H9 (cell line): ENCODE measurements around the gene NT5C. TPM values are rescaled to one million over a fixed set of nuclear protein-coding genes. Genes with fewer than 3 reads are reported as not detected.
A peak's percentile ranks its signal among the peaks of the same experiment; 100 is the strongest.

ENCODE experiments used
- DNase-seq: peaks from one replicate; pipeline ENCODE4 v3.0.0-alpha.2; 2017
- H2AFZ ChIP-seq: one replicate; pipeline ENCODE4 v1.6.1; 2013; ENCODE audit warnings: mild to moderate bottlenecking, low read length, control low read depth, moderate library complexity
- H2AK5ac ChIP-seq: 2 replicates; pipeline ENCODE4 v1.6.1; 2013; ENCODE audit warnings: low read length, control low read depth, mixed read lengths; ENCODE audit not compliant: insufficient read length
- H2BK120ac ChIP-seq: one replicate; pipeline ENCODE4 v1.6.1; 2013; ENCODE audit warnings: low read depth, mild to moderate bottlenecking, low read length, control low read depth, inconsistent platforms; ENCODE audit not compliant: poor library complexity, severe bottlenecking
- H2BK12ac ChIP-seq: 2 replicates; pipeline ENCODE4 v1.6.1; 2013; ENCODE audit warnings: low read length, control low read depth, mixed read lengths, low read depth; ENCODE audit not compliant: insufficient read length
- H2BK15ac ChIP-seq: 2 replicates; pipeline ENCODE4 v1.6.1; 2013; ENCODE audit warnings: low read depth, low read length, control low read depth
- H2BK20ac ChIP-seq: one replicate; pipeline ENCODE4 v1.6.1; 2013; ENCODE audit warnings: low read depth, mild to moderate bottlenecking, low read length, control low read depth, inconsistent platforms; ENCODE audit not compliant: poor library complexity, severe bottlenecking
- H2BK5ac ChIP-seq: 2 replicates; pipeline ENCODE4 v1.6.1; 2013; ENCODE audit warnings: low read length, control low read depth, mixed read lengths; ENCODE audit not compliant: insufficient read length
- H3K14ac ChIP-seq: 2 replicates; pipeline ENCODE4 v1.6.1; 2013; ENCODE audit warnings: low read length, control low read depth; ENCODE audit not compliant: insufficient read depth
- H3K18ac ChIP-seq: 2 replicates; pipeline ENCODE4 v1.6.1; 2013; ENCODE audit warnings: low read depth, mild to moderate bottlenecking, mixed read lengths, low read length, control low read depth; ENCODE audit not compliant: insufficient read length
- H3K23ac ChIP-seq: 2 replicates; pipeline ENCODE4 v1.6.1; 2013; ENCODE audit warnings: low read length, control low read depth, mixed read lengths, low read depth; ENCODE audit not compliant: insufficient read length
- H3K23me2 ChIP-seq: 2 replicates; pipeline ENCODE4 v1.6.1; 2013; ENCODE audit warnings: low read depth, mild to moderate bottlenecking, mixed read lengths, low read length, control low read depth; ENCODE audit not compliant: insufficient read length, poor library complexity, severe bottlenecking
- H3K27ac ChIP-seq: 2 replicates; pipeline ENCODE4 v1.5.1; 2013; ENCODE audit warnings: low read length, control low read depth, mixed read lengths, low read depth; ENCODE audit not compliant: insufficient read length
- H3K27me3 ChIP-seq: 2 replicates; pipeline ENCODE4 v1.6.1; 2013; ENCODE audit warnings: low read length, control low read depth, inconsistent platforms; ENCODE audit not compliant: insufficient read depth
- H3K4ac ChIP-seq: 2 replicates; pipeline ENCODE4 v1.6.1; 2013; ENCODE audit warnings: low read depth, mild to moderate bottlenecking, control low read depth, inconsistent platforms, low read length, moderate library complexity
- H3K4me1 ChIP-seq: 2 replicates; pipeline ENCODE4 v1.6.1; 2013; ENCODE audit warnings: low read length, control low read depth, inconsistent platforms; ENCODE audit not compliant: insufficient read depth
- H3K4me2 ChIP-seq: 2 replicates; pipeline ENCODE4 v1.6.1; 2013; ENCODE audit warnings: low read length, control low read depth, mixed read lengths; ENCODE audit not compliant: insufficient read length, insufficient read depth
- H3K56ac ChIP-seq: 2 replicates; pipeline ENCODE4 v1.6.1; 2013; ENCODE audit warnings: low read depth, mild to moderate bottlenecking, mixed read lengths, low read length, control low read depth; ENCODE audit not compliant: insufficient read length
- H3K79me1 ChIP-seq: 2 replicates; pipeline ENCODE4 v1.6.1; 2013; ENCODE audit warnings: low read depth, mild to moderate bottlenecking, moderate library complexity, low read length, control low read depth, inconsistent platforms; ENCODE audit not compliant: insufficient read depth, poor library complexity, severe bottlenecking
- H3K79me2 ChIP-seq: 2 replicates; pipeline ENCODE4 v1.6.1; 2013; ENCODE audit warnings: low read length, control low read depth, inconsistent platforms; ENCODE audit not compliant: insufficient read depth
- H3K9ac ChIP-seq: 2 replicates; pipeline ENCODE4 v1.6.1; 2013; ENCODE audit warnings: low read length, control low read depth, mixed read lengths; ENCODE audit not compliant: insufficient read length; ENCODE audit errors: extremely low read depth
- H3K9me3 ChIP-seq: one replicate; pipeline ENCODE4 v1.6.1; 2013; ENCODE audit warnings: low read depth, low read length, inconsistent platforms; ENCODE audit not compliant: control insufficient read depth
- H3T11ph ChIP-seq: one replicate; pipeline ENCODE4 v1.6.1; 2013; ENCODE audit warnings: mild to moderate bottlenecking, low read length, control low read depth, inconsistent platforms
- H4K20me1 ChIP-seq: one replicate; pipeline ENCODE4 v1.6.1; 2013; ENCODE audit not compliant: control insufficient read depth, insufficient read length, insufficient read depth
- H4K5ac ChIP-seq: 2 replicates; pipeline ENCODE4 v1.6.1; 2013; ENCODE audit warnings: low read depth, mild to moderate bottlenecking, mixed read lengths, low read length, control low read depth; ENCODE audit not compliant: insufficient read length
- H4K8ac ChIP-seq: replicated peaks from 2 replicates; pipeline ENCODE4 v1.6.1; 2013; ENCODE audit warnings: low read length, control low read depth, mixed read lengths, low read depth; ENCODE audit not compliant: insufficient read length
- H4K91ac ChIP-seq: 2 replicates; pipeline ENCODE4 v1.6.1; 2013; ENCODE audit warnings: low read depth, mild to moderate bottlenecking, moderate library complexity, mixed read lengths, low read length, control low read depth; ENCODE audit not compliant: insufficient read length
- H3K27ac Mint-ChIP-seq, 3 experiments: 2 replicates in 2 of 3; 3 replicates in 1 of 3; pipeline ENCODE4 v1.8.0; 2020 to 2021; ENCODE audit warnings: mixed read lengths in 3 of 3, mild to moderate bottlenecking in 1 of 3, moderate library complexity in 1 of 3
- H3K27me3 Mint-ChIP-seq: 2 replicates; pipeline ENCODE4 v1.8.0; 2021; ENCODE audit warnings: low read depth, mild to moderate bottlenecking, moderate library complexity, mixed read lengths
- H3K36me3 Mint-ChIP-seq, 3 experiments: 2 replicates in 2 of 3; 3 replicates in 1 of 3; pipeline ENCODE4 v1.8.0; 2020 to 2021; ENCODE audit warnings: low read depth in 3 of 3, mixed read lengths in 3 of 3; ENCODE audit not compliant: insufficient read depth in 1 of 3
- H3K4me1 Mint-ChIP-seq, 2 experiments: 2 replicates each; pipeline ENCODE4 v1.8.0; 2020; ENCODE audit warnings: mixed read lengths in 2 of 2
- H3K4me3 Mint-ChIP-seq, 2 experiments: 2 replicates in 1 of 2; 3 replicates in 1 of 2; pipeline ENCODE4 v1.8.0; 2020 to 2021; ENCODE audit warnings: mild to moderate bottlenecking in 2 of 2, mixed read lengths in 2 of 2, moderate library complexity in 1 of 2
- H3K9me3 Mint-ChIP-seq, 2 experiments: 2 replicates in 1 of 2; 3 replicates in 1 of 2; pipeline ENCODE4 v1.8.0; 2020; ENCODE audit warnings: mild to moderate bottlenecking in 2 of 2, mixed read lengths in 2 of 2, moderate library complexity in 1 of 2
- WGBS: extraction: QIAGEN DNeasy Blood & Tissue Kit; methylation state at CpG from one replicate; pipeline ENCODE4 v1.1.7; 2013; ENCODE audit warnings: missing lambda C conversion rate, low lambda C conversion rate, mixed read lengths; ENCODE audit not compliant: insufficient read length; ENCODE audit errors: extremely low coverage; 5-methylcytosine and 5-hydroxymethylcytosine counted together
- total RNA-seq: library from RNA; stranded (reverse); gene quantifications from 2 replicates; pipeline ENCODE4 v1.2.1, GENCODE V29; 2021
- TF ChIP-seq, protein P1 (sequence below): fragments of 200-600 bp; sonication (generic); conservative IDR thresholded peaks from 3 replicates; pipeline ENCODE4 v1.8.0; 2021; ENCODE audit warnings: antibody characterized with exemption, mild to moderate bottlenecking

The NT5C gene
- total RNA-seq, 1 experiment from 2014 or later: 77.7 TPM

GRCh38 chr17:75174996-75175395 is 43.5 kb upstream of the NT5C start:
- no peak overlapping the region for H2BK120ac ChIP-seq
- H3K36me3 Mint-ChIP-seq: peaks cover 47 to 83% (median 71%) of the 10 kb centered on the region in 3 experiments
- no peak overlapping the region for H3K27ac ChIP-seq
- H3K79me1 ChIP-seq: peaks cover 14% of the 10 kb centered on the region
- H3K4me2 ChIP-seq: no peak overlapping the region
- H4K5ac ChIP-seq: no peak overlapping the region
- peaks cover 21% of the 10 kb centered on the region for H3K79me2 ChIP-seq
- H3K4me1 Mint-ChIP-seq: peaks cover 2 to 5% of the 10 kb centered on the region in 2 experiments; a peak in 3 of 4 replicates
- TF ChIP-seq, protein P1, sequence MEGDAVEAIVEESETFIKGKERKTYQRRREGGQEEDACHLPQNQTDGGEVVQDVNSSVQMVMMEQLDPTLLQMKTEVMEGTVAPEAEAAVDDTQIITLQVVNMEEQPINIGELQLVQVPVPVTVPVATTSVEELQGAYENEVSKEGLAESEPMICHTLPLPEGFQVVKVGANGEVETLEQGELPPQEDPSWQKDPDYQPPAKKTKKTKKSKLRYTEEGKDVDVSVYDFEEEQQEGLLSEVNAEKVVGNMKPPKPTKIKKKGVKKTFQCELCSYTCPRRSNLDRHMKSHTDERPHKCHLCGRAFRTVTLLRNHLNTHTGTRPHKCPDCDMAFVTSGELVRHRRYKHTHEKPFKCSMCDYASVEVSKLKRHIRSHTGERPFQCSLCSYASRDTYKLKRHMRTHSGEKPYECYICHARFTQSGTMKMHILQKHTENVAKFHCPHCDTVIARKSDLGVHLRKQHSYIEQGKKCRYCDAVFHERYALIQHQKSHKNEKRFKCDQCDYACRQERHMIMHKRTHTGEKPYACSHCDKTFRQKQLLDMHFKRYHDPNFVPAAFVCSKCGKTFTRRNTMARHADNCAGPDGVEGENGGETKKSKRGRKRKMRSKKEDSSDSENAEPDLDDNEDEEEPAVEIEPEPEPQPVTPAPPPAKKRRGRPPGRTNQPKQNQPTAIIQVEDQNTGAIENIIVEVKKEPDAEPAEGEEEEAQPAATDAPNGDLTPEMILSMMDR: no peak
- no peak overlapping the region for H3K14ac ChIP-seq
- no peak overlapping the region for H2BK15ac ChIP-seq
- no peak overlapping the region for H3T11ph ChIP-seq
- H3K27me3 Mint-ChIP-seq: no peaks in the 10 kb centered on the region
- H3K23ac ChIP-seq: no peak overlapping the region
- no peaks in the 10 kb centered on the region for H3K9me3 ChIP-seq
- no peaks in the 10 kb centered on the region for H3K4me1 ChIP-seq
- no peak overlapping the region for H2AK5ac ChIP-seq
- no peaks in the 10 kb centered on the region for H4K20me1 ChIP-seq
- H2BK5ac ChIP-seq: no peak overlapping the region
- no peaks in the 10 kb centered on the region for H3K23me2 ChIP-seq
- no peak overlapping the region for H3K18ac ChIP-seq
- no peak overlapping the region for H4K91ac ChIP-seq
- H3K27me3 ChIP-seq: no peaks in the 10 kb centered on the region
- DNase-seq: no peak
- WGBS: no CpG with 5 or more reads among the region's 11 CpGs
- peak overlapping the region in 2 of 3 experiments; percentile 52 to 90; a peak in 4 of 7 replicates for H3K27ac Mint-ChIP-seq
- H4K8ac ChIP-seq: no peak overlapping the region
- H3K56ac ChIP-seq: no peak overlapping the region
- no peak overlapping the region for H3K4ac ChIP-seq
- H2AFZ ChIP-seq: no peak overlapping the region
- no peak overlapping the region for H2BK20ac ChIP-seq
- H2BK12ac ChIP-seq: no peak overlapping the region
- H3K9me3 Mint-ChIP-seq: no peaks in the 10 kb centered on the region
- no peak overlapping the region for H3K9ac ChIP-seq
- no peak overlapping the region for H3K4me3 Mint-ChIP-seq
